ENCODE measurements around the gene KCNMB2. TPM values are rescaled to one million over a fixed set of nuclear protein-coding genes. Genes with fewer than 3 reads are reported as not detected.

KCNMB2 gene
- total and polyA plus RNA-seq, 9 donors: 11.7 to 25.3 (median 17.2) TPM

GRCh38 chr3:178517665-178518334 is 18.4 kb upstream of the KCNMB2 start:
- Histone ChIP-seq H3K4me3 (ENCODE audit: low read length) (no peak overlapping the region), H3K27me3 (ENCODE audit: control insufficient read depth, insufficient read depth, low read length) (no peaks in the 10 kb centered on the region), H3K9me3 (replicated peaks; ENCODE audit: control insufficient read depth, low read depth, low read length) (no peaks in the 10 kb centered on the region), H3K4me1 (ENCODE audit: control insufficient read depth, insufficient read depth, low read length) (peaks cover 9% of the 10 kb centered on the region), H3K27ac (ENCODE audit: low read length) (no peak overlapping the region), H3K36me3 (ENCODE audit: control insufficient read depth, insufficient read depth, low read length) (no peaks in the 10 kb centered on the region)
- no peak for DNase-seq
- no CpG with 5 or more reads among the region's 7 CpGs for WGBS (ENCODE audit: insufficient coverage)

GRCh38 chr3:178518660-178519396 is 17.4 kb upstream of the KCNMB2 start:
- no peaks in the 10 kb centered on the region for H3K36me3 ChIP-seq (ENCODE audit: control insufficient read depth, insufficient read depth, low read length)
- DNase-seq: no peak
- no peaks in the 10 kb centered on the region for H3K9me3 ChIP-seq (replicated peaks; ENCODE audit: control insufficient read depth, low read depth, low read length)
- H3K27me3 ChIP-seq (ENCODE audit: control insufficient read depth, insufficient read depth, low read length): no peaks in the 10 kb centered on the region
- H3K4me3 ChIP-seq (ENCODE audit: low read length): no peak overlapping the region
- peaks cover 4% of the 10 kb centered on the region for H3K4me1 ChIP-seq (ENCODE audit: control insufficient read depth, insufficient read depth, low read length)
- WGBS (ENCODE audit: insufficient coverage): 84% methylated on average over 3 of the region's 6 CpGs
- H3K27ac ChIP-seq (ENCODE audit: low read length): no peak overlapping the region

GRCh38 chr3:178519701-178520100 is 16.5 kb upstream of the KCNMB2 start:
- no peak for DNase-seq
- WGBS (ENCODE audit: insufficient coverage): 87% methylated on average over 3 of the region's 3 CpGs
- Histone ChIP-seq H3K36me3 (ENCODE audit: control insufficient read depth, insufficient read depth, low read length) (no peaks in the 10 kb centered on the region), H3K9me3 (replicated peaks; ENCODE audit: control insufficient read depth, low read depth, low read length) (no peaks in the 10 kb centered on the region), H3K4me1 (ENCODE audit: control insufficient read depth, insufficient read depth, low read length) (no peaks in the 10 kb centered on the region), H3K27me3 (ENCODE audit: control insufficient read depth, insufficient read depth, low read length) (no peaks in the 10 kb centered on the region), H3K4me3 (ENCODE audit: low read length) (no peak overlapping the region), H3K27ac (ENCODE audit: low read length) (no peak overlapping the region)

- no peak for DNase-seq
- Histone ChIP-seq H3K4me3 (ENCODE audit: low read length) (no peak overlapping the region), H3K4me1 (ENCODE audit: control insufficient read depth, insufficient read depth, low read length) (no peaks in the 10 kb centered on the region), H3K9me3 (replicated peaks; ENCODE audit: control insufficient read depth, low read depth, low read length) (no peaks in the 10 kb centered on the region), H3K36me3 (ENCODE audit: control insufficient read depth, insufficient read depth, low read length) (no peaks in the 10 kb centered on the region), H3K27ac (ENCODE audit: low read length) (no peak overlapping the region), H3K27me3 (ENCODE audit: control insufficient read depth, insufficient read depth, low read length) (no peaks in the 10 kb centered on the region)
- WGBS (ENCODE audit: insufficient coverage): no CpG with 5 or more reads among the region's 2 CpGs
Observed at GRCh38 chr3:178520451-178520850, 15.8 kb upstream of the KCNMB2 start.

GRCh38 chr3:178522200-178523052 is 13.8 kb upstream of the KCNMB2 start:
- Histone ChIP-seq H3K36me3 (ENCODE audit: control insufficient read depth, insufficient read depth, low read length) (no peaks in the 10 kb centered on the region), H3K4me1 (ENCODE audit: control insufficient read depth, insufficient read depth, low read length) (no peaks in the 10 kb centered on the region), H3K4me3 (ENCODE audit: low read length) (no peak overlapping the region), H3K9me3 (replicated peaks; ENCODE audit: control insufficient read depth, low read depth, low read length) (no peaks in the 10 kb centered on the region), H3K27me3 (ENCODE audit: control insufficient read depth, insufficient read depth, low read length) (no peaks in the 10 kb centered on the region), H3K27ac (ENCODE audit: low read length) (no peak overlapping the region)
- no peak for DNase-seq
- WGBS (ENCODE audit: insufficient coverage): 57% methylated on average over 1 of the region's 5 CpGs

GRCh38 chr3:178525251-178525650 is 11.0 kb upstream of the KCNMB2 start:
- Histone ChIP-seq H3K36me3 (ENCODE audit: control insufficient read depth, insufficient read depth, low read length) (no peaks in the 10 kb centered on the region), H3K27ac (ENCODE audit: low read length) (peak overlapping the region; percentile 87), H3K4me1 (ENCODE audit: control insufficient read depth, insufficient read depth, low read length) (peaks cover 2% of the 10 kb centered on the region), H3K27me3 (ENCODE audit: control insufficient read depth, insufficient read depth, low read length) (no peaks in the 10 kb centered on the region), H3K4me3 (ENCODE audit: low read length) (no peak overlapping the region), H3K9me3 (replicated peaks; ENCODE audit: control insufficient read depth, low read depth, low read length) (no peaks in the 10 kb centered on the region)
- no CpG with 5 or more reads among the region's 3 CpGs for WGBS (ENCODE audit: insufficient coverage)
- DNase-seq: peak; percentile 71

- Histone ChIP-seq H3K9me3 (replicated peaks; ENCODE audit: control insufficient read depth, low read depth, low read length) (peaks cover 2% of the 10 kb centered on the region), H3K4me1 (ENCODE audit: control insufficient read depth, insufficient read depth, low read length) (peaks cover 2% of the 10 kb centered on the region), H3K4me3 (ENCODE audit: low read length) (no peak overlapping the region), H3K27ac (ENCODE audit: low read length) (peak overlapping the region; percentile 87), H3K27me3 (ENCODE audit: control insufficient read depth, insufficient read depth, low read length) (no peaks in the 10 kb centered on the region), H3K36me3 (ENCODE audit: control insufficient read depth, insufficient read depth, low read length) (no peaks in the 10 kb centered on the region)
- WGBS (ENCODE audit: insufficient coverage): no CpG with 5 or more reads among the region's 3 CpGs
- DNase-seq: peak; percentile 97
Observed at GRCh38 chr3:178526291-178526690, 9.9 kb upstream of the KCNMB2 start.

- H3K36me3 ChIP-seq (ENCODE audit: control insufficient read depth, insufficient read depth, low read length): no peaks in the 10 kb centered on the region
- no peaks in the 10 kb centered on the region for H3K27me3 ChIP-seq (ENCODE audit: control insufficient read depth, insufficient read depth, low read length)
- 22% methylated on average over 1 of the region's 2 CpGs for WGBS (ENCODE audit: insufficient coverage)
- DNase-seq: peak; percentile 84
- H3K4me1 ChIP-seq (ENCODE audit: control insufficient read depth, insufficient read depth, low read length): peaks cover 5% of the 10 kb centered on the region
- H3K9me3 ChIP-seq (replicated peaks; ENCODE audit: control insufficient read depth, low read depth, low read length): peaks cover 2% of the 10 kb centered on the region
- H3K27ac ChIP-seq (ENCODE audit: low read length): peak overlapping the region; percentile 82
- no peak overlapping the region for H3K4me3 ChIP-seq (ENCODE audit: low read length)
Observed at GRCh38 chr3:178527981-178528380, 8.3 kb upstream of the KCNMB2 start.

GRCh38 chr3:178529606-178530225 is 6.5 kb upstream of the KCNMB2 start:
- Histone ChIP-seq H3K27me3 (ENCODE audit: control insufficient read depth, insufficient read depth, low read length) (no peaks in the 10 kb centered on the region), H3K9me3 (replicated peaks; ENCODE audit: control insufficient read depth, low read depth, low read length) (peaks cover 2% of the 10 kb centered on the region), H3K4me3 (ENCODE audit: low read length) (no peak overlapping the region), H3K27ac (ENCODE audit: low read length) (no peak overlapping the region), H3K4me1 (ENCODE audit: control insufficient read depth, insufficient read depth, low read length) (peaks cover 5% of the 10 kb centered on the region), H3K36me3 (ENCODE audit: control insufficient read depth, insufficient read depth, low read length) (no peaks in the 10 kb centered on the region)
- DNase-seq: no peak

GRCh38 chr3:178532476-178532875 is 3.8 kb upstream of the KCNMB2 start:
- WGBS (ENCODE audit: insufficient coverage): no CpG with 5 or more reads among the region's 2 CpGs
- peak overlapping the region; percentile 62 for H3K27ac ChIP-seq (ENCODE audit: low read length)
- DNase-seq: peak; percentile 74
- peaks cover 5% of the 10 kb centered on the region for H3K4me1 ChIP-seq (ENCODE audit: control insufficient read depth, insufficient read depth, low read length)
- H3K27me3 ChIP-seq (ENCODE audit: control insufficient read depth, insufficient read depth, low read length): no peaks in the 10 kb centered on the region
- no peaks in the 10 kb centered on the region for H3K36me3 ChIP-seq (ENCODE audit: control insufficient read depth, insufficient read depth, low read length)
- peaks cover 2% of the 10 kb centered on the region for H3K9me3 ChIP-seq (replicated peaks; ENCODE audit: control insufficient read depth, low read depth, low read length)
- H3K4me3 ChIP-seq (ENCODE audit: low read length): no peak overlapping the region

All from muscle of leg (tissue), 11 donors.